HUES6 (cell line): ENCODE data around the gene SGCE.

ENCODE experiments used
- H3K27ac ChIP-seq: 2 replicates; pipeline ENCODE4 v1.7.0; 2013; ENCODE audit warnings: low read depth, mild to moderate bottlenecking, low read length, inconsistent platforms
- H3K27me3 ChIP-seq: 2 replicates; pipeline ENCODE4 v1.6.1; 2013; ENCODE audit warnings: low read length; ENCODE audit not compliant: control insufficient read depth, insufficient read depth
- H3K36me3 ChIP-seq: 2 replicates; pipeline ENCODE4 v1.6.1; 2013; ENCODE audit warnings: low read length; ENCODE audit not compliant: control insufficient read depth, insufficient read depth
- H3K4me1 ChIP-seq: 2 replicates; pipeline ENCODE4 v1.6.1; 2013; ENCODE audit warnings: low read length; ENCODE audit not compliant: control insufficient read depth, insufficient read depth
- H3K4me3 ChIP-seq: 2 replicates; pipeline ENCODE4 v1.5.1; 2013; ENCODE audit warnings: low read depth, low read length
- H3K9ac ChIP-seq: one replicate; pipeline ENCODE4 v1.6.1; 2013; ENCODE audit warnings: mild to moderate bottlenecking, low read length
- H3K9me3 ChIP-seq: 2 replicates; pipeline ENCODE4 v1.6.1; 2013; ENCODE audit warnings: low read depth, low read length; ENCODE audit not compliant: control insufficient read depth, insufficient read depth

Gene SGCE

GRCh38 chr7:94571816-94572215 is 84.1 kb downstream of the SGCE start:
- Histone ChIP-seq H3K36me3 (no peaks in the 10 kb centered on the region), H3K27ac (no peak overlapping the region), H3K4me1 (no peaks in the 10 kb centered on the region), H3K4me3 (no peak overlapping the region), H3K9ac (no peak overlapping the region), H3K27me3 (no peaks in the 10 kb centered on the region), H3K9me3 (peaks cover 19% of the 10 kb centered on the region)

- no peaks in the 10 kb centered on the region for H3K4me1 ChIP-seq
- H3K9me3 ChIP-seq: no peaks in the 10 kb centered on the region
- H3K4me3 ChIP-seq: no peak overlapping the region
- H3K36me3 ChIP-seq: no peaks in the 10 kb centered on the region
- H3K27me3 ChIP-seq: no peaks in the 10 kb centered on the region
- no peak overlapping the region for H3K9ac ChIP-seq
- H3K27ac ChIP-seq: no peak overlapping the region
These were observed 88.5 kb downstream of the SGCE start for GRCh38 chr7:94567396-94567795.

GRCh38 chr7:94565247-94565894 is 90.6 kb downstream of the SGCE start:
- no peaks in the 10 kb centered on the region for H3K27me3 ChIP-seq
- no peaks in the 10 kb centered on the region for H3K9me3 ChIP-seq
- no peaks in the 10 kb centered on the region for H3K36me3 ChIP-seq
- no peaks in the 10 kb centered on the region for H3K4me1 ChIP-seq
- H3K9ac ChIP-seq: no peak overlapping the region
- no peak overlapping the region for H3K27ac ChIP-seq
- no peak overlapping the region for H3K4me3 ChIP-seq

GRCh38 chr7:94562525-94562924 is 93.4 kb downstream of the SGCE start:
- Histone ChIP-seq H3K4me1 (no peaks in the 10 kb centered on the region), H3K9me3 (no peaks in the 10 kb centered on the region), H3K9ac (no peak overlapping the region), H3K27ac (no peak overlapping the region), H3K4me3 (no peak overlapping the region), H3K27me3 (no peaks in the 10 kb centered on the region), H3K36me3 (no peaks in the 10 kb centered on the region)

GRCh38 chr7:94561841-94562514 is 94.0 kb downstream of the SGCE start:
- Histone ChIP-seq H3K27ac (no peak overlapping the region), H3K27me3 (no peaks in the 10 kb centered on the region), H3K36me3 (no peaks in the 10 kb centered on the region), H3K4me3 (no peak overlapping the region), H3K9ac (no peak overlapping the region), H3K4me1 (no peaks in the 10 kb centered on the region), H3K9me3 (no peaks in the 10 kb centered on the region)

- H3K4me3 ChIP-seq: no peak overlapping the region
- no peak overlapping the region for H3K27ac ChIP-seq
- H3K9ac ChIP-seq: no peak overlapping the region
- H3K9me3 ChIP-seq: no peaks in the 10 kb centered on the region
- no peaks in the 10 kb centered on the region for H3K4me1 ChIP-seq
- peaks cover 11% of the 10 kb centered on the region; the same call in 1 of the 2 replicates for H3K36me3 ChIP-seq
- no peaks in the 10 kb centered on the region for H3K27me3 ChIP-seq
These were observed 96.0 kb downstream of the SGCE start for GRCh38 chr7:94559972-94560371.

- no peak overlapping the region for H3K9ac ChIP-seq
- no peaks in the 10 kb centered on the region for H3K4me1 ChIP-seq
- no peak overlapping the region for H3K27ac ChIP-seq
- no peak overlapping the region for H3K4me3 ChIP-seq
- peaks cover 33% of the 10 kb centered on the region for H3K36me3 ChIP-seq
- no peaks in the 10 kb centered on the region for H3K27me3 ChIP-seq
- no peaks in the 10 kb centered on the region for H3K9me3 ChIP-seq
These were observed 98.7 kb downstream of the SGCE start for GRCh38 chr7:94557215-94557614.

- Histone ChIP-seq H3K36me3 (peaks cover 36% of the 10 kb centered on the region), H3K27me3 (no peaks in the 10 kb centered on the region)
These were observed 99.9 kb downstream of the SGCE start for GRCh38 chr7:94556028-94556427.

GRCh38 chr7:94547126-94547525 is 108.8 kb downstream of the SGCE start:
- Histone ChIP-seq H3K36me3 (peaks cover 22% of the 10 kb centered on the region), H3K9me3 (no peaks in the 10 kb centered on the region), H3K27me3 (no peaks in the 10 kb centered on the region), H3K4me1 (no peaks in the 10 kb centered on the region), H3K4me3 (no peak overlapping the region), H3K9ac (no peak overlapping the region), H3K27ac (no peak overlapping the region)

More at GRCh38 chr7:94556028-94556427, 99.9 kb downstream of the SGCE start:
- Histone ChIP-seq H3K4me1 (no peaks in the 10 kb centered on the region), H3K4me3 (no peak overlapping the region), H3K27ac (no peak overlapping the region), H3K9ac (no peak overlapping the region), H3K9me3 (no peaks in the 10 kb centered on the region)

- H3K9me3 ChIP-seq: no peaks in the 10 kb centered on the region
- no peaks in the 10 kb centered on the region for H3K4me1 ChIP-seq
- no peak overlapping the region for H3K27ac ChIP-seq
- H3K36me3 ChIP-seq: peaks cover 37% of the 10 kb centered on the region
- H3K4me3 ChIP-seq: no peak overlapping the region
- no peaks in the 10 kb centered on the region for H3K27me3 ChIP-seq
- H3K9ac ChIP-seq: no peak overlapping the region
These were observed 115.5 kb downstream of the SGCE start for GRCh38 chr7:94540428-94540827.
